Globus pallidus (tissue), 1 donor: ENCODE results near the gene MANF.

Experiments
- DNase-seq: peaks from one replicate; pipeline ENCODE4 v3.0.0-alpha.2; 2015; ENCODE audit warnings: low spot score

MANF gene

DNA sequence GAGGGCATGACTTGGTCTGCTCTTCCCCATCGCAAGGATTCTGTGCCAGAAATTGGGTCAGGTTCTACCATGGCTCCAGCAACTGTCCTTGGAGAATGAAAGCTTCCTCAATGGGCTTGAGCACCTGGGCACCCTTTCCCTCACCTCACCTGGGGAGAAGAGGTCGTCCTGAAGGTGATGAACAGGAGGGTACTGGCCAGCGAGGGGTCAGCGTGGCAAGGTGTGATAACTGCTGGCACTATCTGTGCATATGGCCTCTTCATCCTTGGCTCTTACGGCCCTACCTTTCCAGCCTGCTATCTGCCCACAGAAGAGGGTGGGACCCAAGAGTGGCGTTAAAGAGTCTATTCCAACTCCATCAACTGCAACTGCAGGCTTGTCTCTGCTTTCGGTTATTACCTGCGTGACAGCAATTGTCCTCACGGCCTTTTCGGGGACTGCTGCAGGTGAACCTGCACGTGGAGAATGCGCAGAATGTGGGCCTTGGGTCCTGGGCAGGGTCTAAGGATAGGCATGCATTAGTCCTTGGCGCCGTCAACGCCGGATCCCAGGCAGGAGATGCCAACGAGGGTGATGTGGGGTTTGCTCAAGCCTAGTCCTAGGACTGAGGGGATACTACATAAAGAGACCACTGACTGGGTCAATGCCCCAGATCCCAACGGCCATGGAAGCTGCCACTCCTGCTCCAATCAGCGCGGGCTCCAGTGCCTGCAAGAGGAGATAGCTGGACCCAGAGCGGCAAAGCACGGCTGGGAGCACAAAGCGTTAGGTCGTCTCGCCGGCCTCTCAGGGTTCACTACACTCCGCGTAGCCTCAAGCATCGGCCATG lies 5.4 kb downstream of the MANF start:
- no peak for DNase-seq

DNA sequence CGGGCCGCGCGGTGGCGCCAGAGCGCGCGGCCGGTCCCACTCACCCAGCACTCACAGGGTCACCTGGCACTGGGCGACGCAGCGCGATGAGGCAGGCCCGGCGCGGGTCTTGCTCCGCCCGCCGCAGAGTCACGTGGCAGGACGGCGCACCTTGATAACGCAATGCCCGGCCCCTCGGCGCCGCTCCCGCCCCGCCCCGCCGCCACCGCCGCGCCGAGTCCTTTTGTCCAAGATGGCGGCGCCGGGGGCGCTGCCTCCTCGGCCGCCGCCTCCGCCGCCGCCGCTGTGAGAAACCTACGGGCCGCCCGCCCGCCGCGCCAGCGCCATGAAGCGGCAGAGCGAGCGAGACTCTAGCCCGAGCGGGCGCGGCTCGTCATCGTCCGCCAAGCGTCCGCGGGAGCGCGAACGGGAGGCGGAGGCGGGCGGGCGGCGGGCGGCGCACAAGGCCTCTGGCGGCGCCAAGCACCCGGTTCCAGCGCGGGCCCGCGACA lies 6.0 kb downstream of the MANF start, which contains the start of gene RBM15B:
Gene RBM15B, plus strand, starts transcription at position 211 of the 491 bp plus-strand sequence. Its CDS starts 115 bp downstream, at position 326.
- DNase-seq: peak; percentile 94

DNA sequence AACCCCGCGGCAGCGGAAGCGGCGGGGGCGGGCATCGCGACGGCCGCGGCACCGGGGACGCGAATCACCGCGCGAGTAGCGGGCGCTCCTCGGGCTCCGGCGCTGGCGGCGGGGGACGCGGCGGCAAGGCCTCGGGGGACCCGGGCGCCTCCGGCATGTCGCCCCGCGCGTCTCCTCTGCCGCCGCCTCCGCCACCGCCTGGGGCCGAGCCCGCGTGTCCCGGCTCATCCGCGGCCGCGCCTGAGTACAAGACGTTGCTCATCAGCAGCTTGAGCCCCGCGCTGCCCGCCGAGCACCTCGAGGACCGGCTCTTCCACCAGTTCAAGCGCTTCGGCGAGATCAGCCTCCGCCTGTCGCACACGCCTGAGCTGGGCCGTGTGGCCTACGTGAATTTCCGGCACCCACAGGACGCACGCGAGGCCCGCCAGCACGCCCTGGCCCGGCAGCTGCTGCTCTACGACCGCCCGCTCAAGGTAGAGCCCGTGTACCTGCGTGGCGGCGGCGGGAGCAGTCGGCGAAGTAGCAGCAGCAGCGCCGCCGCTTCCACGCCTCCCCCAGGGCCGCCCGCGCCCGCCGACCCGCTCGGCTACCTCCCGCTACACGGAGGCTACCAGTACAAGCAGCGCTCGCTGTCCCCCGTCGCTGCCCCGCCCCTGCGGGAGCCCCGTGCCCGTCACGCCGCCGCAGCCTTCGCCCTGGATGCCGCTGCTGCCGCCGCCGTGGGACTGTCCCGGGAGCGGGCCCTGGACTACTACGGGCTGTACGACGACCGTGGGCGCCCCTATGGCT lies 6.7 kb downstream of the MANF start:
- DNase-seq: no peak

DNA sequence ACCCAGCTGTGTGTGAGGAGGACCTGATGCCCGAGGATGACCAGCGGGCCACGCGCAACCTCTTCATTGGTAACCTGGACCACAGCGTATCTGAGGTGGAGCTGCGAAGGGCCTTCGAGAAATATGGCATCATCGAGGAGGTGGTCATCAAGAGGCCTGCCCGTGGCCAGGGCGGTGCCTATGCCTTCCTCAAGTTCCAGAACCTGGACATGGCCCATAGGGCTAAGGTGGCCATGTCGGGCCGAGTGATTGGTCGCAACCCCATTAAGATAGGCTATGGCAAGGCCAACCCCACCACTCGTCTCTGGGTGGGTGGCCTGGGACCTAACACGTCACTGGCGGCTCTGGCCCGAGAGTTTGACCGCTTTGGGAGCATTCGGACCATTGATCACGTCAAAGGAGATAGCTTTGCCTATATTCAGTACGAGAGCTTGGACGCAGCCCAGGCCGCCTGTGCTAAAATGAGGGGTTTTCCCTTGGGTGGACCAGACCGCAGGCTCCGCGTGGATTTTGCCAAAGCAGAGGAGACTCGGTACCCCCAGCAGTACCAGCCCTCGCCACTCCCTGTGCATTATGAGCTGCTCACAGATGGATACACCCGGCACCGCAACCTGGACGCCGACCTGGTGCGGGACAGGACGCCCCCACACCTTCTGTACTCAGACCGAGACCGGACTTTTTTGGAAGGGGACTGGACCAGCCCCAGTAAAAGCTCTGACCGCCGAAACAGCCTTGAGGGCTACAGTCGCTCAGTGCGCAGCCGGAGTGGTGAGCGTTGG lies 7.5 kb downstream of the MANF start:
- no peak for DNase-seq

DNA sequence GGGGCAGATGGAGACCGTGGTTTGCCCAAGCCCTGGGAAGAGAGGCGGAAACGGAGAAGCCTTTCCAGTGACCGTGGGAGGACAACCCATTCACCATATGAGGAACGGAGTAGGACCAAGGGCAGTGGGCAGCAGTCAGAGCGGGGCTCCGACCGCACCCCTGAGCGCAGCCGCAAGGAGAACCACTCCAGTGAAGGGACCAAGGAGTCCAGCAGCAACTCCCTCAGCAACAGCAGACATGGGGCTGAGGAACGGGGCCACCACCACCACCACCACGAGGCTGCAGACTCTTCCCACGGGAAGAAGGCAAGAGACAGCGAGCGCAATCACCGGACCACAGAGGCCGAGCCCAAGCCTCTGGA lies 8.0 kb downstream of the MANF start:
- DNase-seq: no peak

DNA sequence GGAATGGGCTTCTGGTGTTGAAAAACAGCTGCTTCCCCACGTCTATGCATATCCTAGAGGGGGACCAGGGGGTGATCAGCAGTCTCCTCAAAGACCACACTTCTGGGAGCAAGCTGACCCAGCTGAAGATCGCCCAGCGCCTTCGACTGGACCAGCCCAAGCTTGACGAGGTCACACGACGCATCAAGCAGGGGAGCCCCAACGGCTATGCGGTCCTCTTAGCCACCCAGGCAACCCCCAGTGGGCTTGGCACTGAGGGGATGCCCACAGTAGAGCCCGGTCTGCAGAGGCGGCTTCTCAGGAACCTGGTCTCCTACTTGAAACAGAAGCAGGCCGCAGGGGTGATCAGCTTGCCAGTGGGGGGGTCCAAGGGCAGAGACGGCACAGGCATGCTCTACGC lies 8.5 kb downstream of the MANF start:
- DNase-seq: no peak

DNA sequence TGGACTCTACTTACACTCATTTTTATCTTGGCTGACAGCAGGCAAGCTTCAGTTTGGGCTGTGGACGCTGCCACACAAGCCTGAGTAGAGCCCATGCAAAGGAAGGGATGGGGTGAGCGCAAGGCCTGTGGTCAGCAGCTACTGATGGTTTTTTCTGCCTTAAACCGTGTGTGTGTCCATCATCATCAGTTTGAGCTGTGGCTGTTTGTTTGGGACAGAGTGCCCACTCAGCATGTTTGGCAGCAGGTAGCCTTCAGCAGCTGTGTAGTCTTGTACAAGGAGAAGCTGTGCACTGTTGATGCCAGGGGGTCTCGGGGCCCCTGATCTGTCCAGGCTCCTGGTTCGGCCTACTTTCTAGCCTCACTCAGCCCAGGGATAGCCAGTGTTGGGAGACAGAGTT lies 9.4 kb downstream of the MANF start:
- no peak for DNase-seq

DNA sequence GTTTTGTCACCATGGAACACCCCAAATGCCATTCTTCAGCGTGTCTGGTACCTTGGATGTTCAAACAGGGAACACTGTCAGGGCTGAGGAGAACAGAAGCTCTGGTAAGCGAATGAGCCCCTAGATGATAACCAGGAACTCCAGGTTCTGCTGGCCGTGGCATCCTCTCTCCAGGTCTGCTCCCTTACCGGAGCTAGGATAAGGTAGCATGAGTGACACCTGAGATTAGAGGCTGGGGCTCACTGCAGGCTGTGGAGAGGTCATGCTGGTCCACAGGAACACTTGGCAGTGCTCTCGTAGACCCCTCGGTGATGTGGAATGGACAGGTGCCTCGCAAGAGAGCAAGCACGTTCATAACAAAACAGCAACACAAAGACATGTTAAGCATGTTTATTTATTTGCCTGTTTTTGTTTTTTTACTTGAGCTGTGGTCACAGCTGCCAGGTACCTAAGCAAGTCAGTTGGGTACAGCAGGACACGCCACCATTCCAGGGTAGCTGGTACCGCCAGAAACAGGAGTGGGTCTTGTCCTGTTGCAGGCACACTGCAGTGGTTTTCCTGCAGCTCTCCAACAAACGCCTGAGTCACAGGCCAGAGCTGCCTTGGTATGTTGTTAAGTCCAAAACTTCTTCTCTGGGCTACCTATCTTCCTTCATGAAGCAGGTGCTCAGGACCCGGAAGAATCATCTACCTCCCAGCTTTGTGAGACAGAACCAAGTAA lies 10.6 kb downstream of the MANF start:
- DNase-seq: no peak

DNA sequence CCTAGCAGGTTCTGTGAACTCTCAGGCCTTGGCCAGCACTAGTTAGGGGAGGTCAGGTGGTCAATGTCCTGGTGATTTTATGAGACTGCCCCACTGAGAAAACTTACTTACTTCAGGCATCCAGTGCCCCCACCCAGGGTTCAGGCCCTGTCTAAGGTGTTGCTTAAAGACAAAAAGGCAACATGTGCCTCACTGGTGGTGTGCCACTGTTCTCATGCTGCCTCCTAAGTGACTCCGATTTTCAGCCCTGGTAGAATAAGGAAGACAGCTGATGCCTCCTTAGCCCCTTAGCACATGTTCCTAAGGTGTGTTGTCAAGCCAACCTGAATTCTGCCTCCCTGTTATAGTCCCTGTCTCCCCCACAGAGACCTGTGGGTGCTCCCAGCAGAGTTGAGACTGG lies 11.3 kb downstream of the MANF start:
- DNase-seq: no peak

DNA sequence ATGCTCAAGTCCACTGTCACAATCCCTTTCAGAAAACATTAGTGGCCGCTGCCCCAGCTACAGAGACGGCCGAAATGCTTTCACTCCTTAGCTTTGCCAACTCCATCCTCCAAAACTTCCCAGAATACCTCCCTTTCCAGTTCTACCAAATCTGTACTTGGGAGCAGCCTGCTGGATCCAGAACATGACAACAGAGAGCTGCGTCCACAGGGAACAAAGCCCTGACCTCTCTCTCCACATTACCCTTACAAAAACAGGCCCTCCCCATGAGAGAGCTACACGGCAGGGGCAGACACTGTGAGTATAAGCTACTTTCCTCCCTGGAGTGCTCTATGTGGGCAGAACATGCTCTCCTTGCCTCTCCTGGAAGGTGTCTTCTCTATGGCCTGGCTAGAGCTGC lies 12.3 kb downstream of the MANF start:
- DNase-seq: no peak

DNA sequence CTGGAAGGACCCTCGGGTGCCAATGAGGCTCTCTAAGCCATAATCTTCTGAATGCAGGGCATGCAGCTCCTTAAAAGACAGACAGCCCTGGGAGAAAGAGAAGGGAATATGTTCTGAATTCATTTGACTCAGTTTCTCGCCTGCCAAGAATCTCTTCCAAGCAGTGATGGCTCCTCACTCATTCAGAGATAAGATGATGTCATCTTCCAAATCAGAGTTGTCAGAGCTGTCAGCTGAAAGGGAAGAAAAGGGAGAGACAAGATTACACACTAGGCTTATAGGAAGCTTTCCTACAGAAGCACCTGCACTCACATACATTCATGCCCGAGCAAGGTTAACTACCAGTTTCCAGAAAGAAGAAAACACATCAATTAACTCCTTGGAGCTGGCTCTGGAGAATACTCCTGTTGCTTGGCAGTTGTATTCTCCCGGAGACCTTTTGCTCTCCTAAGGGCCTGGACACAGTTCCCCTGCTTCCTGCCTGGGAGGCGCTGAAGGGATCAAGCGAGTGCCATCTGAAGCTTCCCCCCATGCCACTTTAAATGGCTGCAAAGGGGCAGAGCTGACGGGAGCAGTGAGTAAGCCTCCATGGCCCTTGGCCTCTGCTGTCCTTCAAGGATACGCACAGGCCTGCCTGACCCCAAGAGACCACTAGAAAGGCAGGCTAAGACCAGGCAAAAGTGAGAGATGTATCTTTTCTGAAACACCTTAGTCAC lies 13.7 kb downstream of the MANF start:
- DNase-seq: no peak

DNA sequence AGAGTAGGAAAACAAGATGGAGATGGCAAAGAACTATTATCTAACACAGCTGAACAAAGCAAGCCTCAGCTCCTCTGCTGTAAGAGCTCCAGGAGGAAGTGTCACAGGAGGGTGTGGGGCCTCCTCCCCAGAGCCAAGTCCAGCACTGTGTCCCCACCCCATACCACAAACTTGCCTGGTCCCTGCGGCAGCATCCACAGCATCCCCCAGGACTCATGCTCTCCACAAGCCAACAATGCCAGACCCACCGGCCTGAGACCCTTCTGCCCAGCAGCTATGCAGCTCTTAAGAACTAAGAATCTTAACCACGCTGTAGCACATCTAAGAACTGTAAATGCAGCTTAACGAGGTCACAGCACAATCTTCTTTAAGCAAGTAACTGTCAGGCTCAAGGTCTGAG lies 15.1 kb downstream of the MANF start:
- no peak for DNase-seq

DNA sequence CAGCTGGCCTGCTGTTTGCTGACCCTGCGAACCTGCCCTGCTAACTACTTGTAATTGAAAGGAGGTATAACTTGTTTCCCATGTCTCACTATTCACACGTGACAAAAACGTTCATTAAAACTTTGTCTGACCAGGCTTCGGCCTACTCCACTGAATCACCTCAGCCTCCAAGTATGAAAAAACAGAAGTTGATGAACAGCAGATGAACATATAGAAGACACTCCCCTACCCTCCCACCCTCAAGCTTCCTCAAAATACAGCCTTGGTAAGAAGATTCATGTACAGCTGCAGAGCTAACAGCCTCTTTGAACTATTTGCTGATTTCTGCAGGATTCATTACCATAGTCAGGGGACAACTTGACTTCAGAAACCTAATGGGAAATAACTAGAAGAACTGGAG lies 16.6 kb downstream of the MANF start:
- no peak for DNase-seq

DNA sequence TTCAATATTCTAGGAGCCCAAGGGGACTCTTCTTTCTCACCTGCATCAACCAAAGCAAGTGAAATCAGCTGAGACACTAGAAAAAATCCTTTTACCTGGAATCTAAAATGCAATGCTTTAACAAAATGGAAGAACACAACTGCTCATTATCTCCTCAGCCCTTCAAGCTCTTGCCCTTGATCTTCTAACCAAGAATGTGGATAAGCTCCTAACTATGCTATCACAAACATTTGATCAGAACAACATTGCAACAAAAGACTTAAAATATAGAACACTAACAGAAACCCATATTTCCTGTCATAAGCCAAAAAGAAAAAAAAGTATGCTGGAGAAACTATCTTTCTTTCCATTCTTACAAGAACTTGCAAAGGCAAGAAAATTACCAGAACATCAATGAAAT lies 18.6 kb downstream of the MANF start:
- DNase-seq: no peak

DNA sequence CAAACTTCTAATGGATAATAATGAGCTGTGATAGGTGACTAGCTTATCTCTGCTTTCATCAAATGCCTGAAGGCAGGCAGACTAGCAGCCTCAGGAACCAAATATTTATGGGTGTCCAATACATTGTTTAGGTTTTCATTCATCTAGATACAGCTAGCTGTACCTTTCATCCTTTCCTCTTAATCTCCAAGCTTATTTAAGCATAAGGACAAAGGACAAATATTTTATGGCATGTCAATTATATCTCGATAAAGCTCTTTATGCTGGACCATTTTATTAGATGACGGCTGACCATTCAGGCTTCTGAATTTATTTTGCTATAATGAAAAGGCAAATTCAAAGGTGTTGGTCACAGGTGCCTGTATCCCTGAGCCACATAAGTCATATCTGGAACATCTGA lies 22.9 kb downstream of the MANF start:
- no peak for DNase-seq

DNA sequence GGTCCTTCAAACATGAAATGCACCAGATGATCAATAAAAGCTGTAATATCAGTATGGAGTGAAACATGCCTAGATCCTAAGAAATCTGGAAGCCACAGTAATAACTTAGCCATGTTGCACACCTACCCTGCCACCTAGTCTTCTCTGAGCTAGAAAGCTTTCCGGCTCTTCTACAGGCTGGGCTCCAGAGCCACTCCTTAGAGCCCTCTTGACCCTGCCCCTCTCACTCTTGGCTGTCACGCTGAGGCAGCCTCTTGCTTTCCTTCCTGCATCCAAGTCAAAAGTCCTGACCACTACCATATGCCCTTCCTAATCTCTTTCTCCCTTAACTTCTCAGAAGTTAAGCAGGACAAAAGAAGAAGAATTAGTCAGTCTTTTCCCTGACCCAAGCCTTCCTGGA lies 23.7 kb downstream of the MANF start:
- no peak for DNase-seq

DNA sequence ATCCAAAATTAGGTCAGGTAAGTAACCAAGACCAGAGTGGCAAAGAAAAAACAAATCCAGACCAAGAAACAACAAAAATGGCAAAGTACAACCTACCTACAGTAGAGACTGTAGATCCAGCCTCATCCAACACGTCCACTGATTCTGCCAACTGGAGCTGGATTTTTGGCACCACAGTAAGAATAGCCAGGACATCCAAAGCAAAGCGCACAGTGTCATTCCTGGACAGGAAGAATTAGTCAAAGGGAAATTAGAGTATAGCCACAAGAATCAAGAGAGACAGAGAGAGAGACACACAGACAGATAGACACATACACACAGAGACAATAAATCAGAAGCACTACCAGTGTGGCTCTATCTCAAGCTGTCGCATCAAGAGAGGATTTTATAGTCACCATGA lies 37.1 kb downstream of the MANF start:
- no peak for DNase-seq

DNA sequence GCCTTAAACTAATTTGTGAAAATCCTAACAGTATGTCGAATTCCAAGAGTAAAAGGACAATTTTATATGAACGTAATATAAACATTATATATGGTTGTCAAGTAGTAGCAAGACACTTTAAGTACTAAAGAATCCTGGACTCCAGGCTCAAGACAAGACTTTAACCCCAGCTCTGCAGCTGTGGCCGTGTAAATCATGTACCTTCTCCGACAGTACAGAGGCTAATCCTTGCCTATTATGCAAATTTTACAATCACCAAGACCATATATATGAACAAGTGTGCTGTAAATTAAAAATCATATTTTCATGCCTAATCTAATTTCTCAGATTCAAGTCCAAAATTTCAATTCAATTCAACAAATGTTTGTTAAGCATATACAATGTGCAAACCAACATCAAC lies 41.8 kb downstream of the MANF start:
- DNase-seq: no peak

DNA sequence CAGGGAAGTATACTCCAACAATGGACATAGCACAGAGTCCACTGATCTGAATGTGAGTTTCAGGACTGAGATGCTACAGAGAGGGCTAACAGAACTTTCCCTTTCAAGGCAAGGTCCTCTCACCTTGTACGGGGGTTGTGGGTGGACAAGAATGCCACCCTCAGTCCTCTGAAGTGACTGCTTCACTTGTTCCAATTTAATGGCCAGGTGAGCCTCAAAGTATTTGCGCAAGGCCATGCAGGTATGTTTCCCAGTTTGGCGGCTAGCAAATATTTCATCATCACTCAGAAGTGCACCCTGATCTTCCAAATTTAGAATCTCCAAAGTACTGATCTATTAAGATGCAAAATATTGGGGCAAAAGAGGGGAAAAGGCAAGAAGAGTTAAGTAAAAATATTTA lies 44.0 kb downstream of the MANF start:
- no peak for DNase-seq

DNA sequence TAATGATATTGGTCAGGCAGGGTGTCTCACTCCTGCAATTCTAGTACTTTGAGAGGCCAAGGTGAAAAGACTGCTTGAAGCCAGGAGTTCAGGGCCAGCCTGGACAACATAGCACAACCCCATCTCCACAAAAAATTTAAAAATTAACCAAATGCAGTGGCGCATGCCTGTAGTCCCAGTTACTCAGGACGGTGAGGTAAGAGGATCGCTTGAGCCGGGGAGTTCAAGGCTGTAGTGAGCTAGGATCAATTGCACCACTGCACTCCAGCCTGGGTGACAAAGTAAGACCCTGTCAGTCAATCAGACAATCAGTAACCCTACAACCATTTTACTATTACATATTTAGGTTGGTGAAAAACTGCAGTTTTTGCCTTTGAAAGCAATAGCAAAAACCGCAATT lies 49.0 kb downstream of the MANF start:
- no peak for DNase-seq

DNA sequence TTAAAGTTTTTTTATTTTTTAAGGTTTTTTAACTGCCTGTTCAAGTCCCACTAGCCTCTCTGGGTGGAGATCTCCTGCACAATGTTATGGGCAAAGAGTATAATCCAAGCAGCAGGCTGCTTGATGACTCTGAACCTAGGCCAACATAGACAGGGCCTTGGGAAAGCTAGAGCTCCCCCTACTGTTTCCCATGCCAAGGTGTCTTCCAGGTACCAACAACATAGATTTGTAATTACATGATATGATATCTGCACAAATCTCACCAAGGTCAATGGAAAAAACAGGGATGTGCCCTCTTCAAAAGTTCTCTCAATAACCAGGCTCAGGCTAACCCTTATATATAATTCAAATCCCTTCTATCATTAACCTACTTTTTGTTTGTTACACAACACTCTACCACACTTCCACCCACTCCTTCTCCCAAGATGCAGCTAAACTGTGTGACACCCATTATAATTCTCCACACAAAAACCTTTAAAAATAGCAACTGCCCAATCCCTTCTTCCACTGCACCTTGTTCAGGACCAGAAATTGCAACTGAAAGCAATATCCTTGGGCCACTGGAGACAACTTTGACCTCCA lies 49.7 kb downstream of the MANF start:
- peak; percentile 31 for DNase-seq
